GM18873 (cell line): ENCODE data around the gene ATRNL1.

Source experiments
- ATAC-seq: cut with Tn5 transposase; IDR thresholded peaks from one replicate; pipeline ENCODE4 v1.9.1; 2021; ENCODE audit warnings: mild to moderate bottlenecking, moderate library complexity, moderate number of reproducible peaks; ENCODE audit not compliant: unreplicated experiment, low FRiP score

Gene ATRNL1, protein sequence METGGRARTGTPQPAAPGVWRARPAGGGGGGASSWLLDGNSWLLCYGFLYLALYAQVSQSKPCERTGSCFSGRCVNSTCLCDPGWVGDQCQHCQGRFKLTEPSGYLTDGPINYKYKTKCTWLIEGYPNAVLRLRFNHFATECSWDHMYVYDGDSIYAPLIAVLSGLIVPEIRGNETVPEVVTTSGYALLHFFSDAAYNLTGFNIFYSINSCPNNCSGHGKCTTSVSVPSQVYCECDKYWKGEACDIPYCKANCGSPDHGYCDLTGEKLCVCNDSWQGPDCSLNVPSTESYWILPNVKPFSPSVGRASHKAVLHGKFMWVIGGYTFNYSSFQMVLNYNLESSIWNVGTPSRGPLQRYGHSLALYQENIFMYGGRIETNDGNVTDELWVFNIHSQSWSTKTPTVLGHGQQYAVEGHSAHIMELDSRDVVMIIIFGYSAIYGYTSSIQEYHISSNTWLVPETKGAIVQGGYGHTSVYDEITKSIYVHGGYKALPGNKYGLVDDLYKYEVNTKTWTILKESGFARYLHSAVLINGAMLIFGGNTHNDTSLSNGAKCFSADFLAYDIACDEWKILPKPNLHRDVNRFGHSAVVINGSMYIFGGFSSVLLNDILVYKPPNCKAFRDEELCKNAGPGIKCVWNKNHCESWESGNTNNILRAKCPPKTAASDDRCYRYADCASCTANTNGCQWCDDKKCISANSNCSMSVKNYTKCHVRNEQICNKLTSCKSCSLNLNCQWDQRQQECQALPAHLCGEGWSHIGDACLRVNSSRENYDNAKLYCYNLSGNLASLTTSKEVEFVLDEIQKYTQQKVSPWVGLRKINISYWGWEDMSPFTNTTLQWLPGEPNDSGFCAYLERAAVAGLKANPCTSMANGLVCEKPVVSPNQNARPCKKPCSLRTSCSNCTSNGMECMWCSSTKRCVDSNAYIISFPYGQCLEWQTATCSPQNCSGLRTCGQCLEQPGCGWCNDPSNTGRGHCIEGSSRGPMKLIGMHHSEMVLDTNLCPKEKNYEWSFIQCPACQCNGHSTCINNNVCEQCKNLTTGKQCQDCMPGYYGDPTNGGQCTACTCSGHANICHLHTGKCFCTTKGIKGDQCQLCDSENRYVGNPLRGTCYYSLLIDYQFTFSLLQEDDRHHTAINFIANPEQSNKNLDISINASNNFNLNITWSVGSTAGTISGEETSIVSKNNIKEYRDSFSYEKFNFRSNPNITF (N-terminal part only)

GRCh38 chr10:115093286-115093775 is at the start of gene ATRNL1:
Gene ATRNL1, plus strand, starts transcription at chr10:115093365. Its CDS starts 386 bp downstream, at chr10:115093751.
- peak; percentile 51 for ATAC-seq

- no peak for ATAC-seq
Observed at GRCh38 chr10:115043719-115044118, 49.4 kb upstream of the ATRNL1 start.

DNA sequence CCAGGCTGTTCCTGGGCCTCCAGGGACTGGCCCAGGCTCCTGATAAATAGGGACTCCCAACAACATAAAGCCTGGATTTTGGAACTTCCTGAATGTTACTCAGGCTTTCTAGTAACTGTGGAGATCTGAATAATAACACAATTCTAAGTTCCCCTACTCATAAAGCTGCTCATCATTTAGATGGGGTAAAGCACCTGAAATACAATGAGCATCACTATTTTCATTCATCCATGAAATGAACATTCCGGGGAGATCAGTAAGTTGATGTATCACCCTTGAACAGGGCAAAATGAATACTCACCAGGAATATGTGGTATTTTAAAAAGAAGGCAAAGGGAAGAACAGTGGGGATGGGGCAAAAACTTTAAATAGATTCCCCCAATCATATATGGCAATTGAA is 48.3 kb upstream of the ATRNL1 start:
- no peak for ATAC-seq

DNA sequence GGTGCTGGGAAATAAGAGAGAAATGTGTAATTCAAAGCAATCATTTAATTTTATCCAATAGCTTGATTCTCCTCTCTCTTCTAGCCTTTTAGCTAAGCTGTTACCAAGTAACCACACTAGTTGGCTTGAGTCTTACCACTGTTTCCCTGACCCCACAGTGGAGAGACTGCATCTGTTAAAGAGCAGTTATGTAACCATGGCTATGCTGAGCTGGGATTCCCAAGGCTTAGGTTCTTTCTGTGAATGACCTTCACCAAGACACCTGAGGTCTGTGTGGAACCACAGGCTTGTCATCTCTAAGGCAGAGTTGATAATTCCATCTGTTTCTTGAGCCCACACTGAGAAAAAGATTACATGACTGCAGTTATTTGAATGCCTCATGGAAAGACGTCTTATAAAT is 47.7 kb upstream of the ATRNL1 start:
- no peak for ATAC-seq

- ATAC-seq, result no peak
Observed at GRCh38 chr10:115046686-115047236, 46.4 kb upstream of the ATRNL1 start.

- no peak for ATAC-seq
Observed at GRCh38 chr10:115047705-115048104, 45.5 kb upstream of the ATRNL1 start.

DNA sequence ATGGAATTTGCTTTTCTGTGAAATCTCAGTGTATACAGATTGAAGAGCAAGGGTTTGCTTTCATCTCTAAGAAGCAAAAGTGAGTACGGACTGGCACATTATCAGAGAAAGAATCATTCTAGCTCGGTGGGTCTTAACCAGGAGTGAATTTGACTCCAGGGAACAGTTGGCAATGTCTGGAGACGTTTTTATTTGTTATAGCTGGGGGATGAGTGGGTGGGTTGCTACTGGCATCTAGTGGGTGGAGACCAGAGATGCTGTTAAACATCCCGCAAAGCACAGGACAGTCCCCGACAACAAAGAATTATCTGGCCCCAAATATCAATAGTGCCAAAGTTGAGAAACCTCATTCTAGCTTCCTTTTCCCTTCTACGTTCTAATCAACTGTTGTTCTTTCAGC is 43.8 kb upstream of the ATRNL1 start:
- ATAC-seq, result no peak

GRCh38 chr10:115049960-115050359 is 43.2 kb upstream of the ATRNL1 start:
- ATAC-seq, result no peak

GRCh38 chr10:115050375-115051010 is 42.7 kb upstream of the ATRNL1 start:
- ATAC-seq, result no peak

GRCh38 chr10:115051216-115051615 is 41.9 kb upstream of the ATRNL1 start:
- ATAC-seq, result no peak

DNA sequence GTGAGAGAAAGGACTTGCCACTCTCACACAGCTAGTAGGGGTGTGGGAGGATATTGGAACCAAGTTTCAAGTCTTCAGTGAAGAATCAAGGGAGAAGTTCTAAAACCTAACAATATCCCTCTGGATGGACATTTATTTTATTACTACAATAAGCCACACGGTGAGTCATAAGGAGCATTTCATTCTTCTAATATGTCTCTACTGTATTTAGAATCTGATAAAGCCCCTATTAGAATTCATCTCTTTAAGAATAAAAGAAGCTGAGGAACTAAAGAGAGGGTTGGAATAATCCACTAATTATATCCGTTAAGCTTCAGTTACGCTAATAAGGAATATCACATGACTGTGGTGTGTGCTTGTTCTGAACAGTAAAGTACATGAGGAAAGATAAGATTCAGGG is 40.9 kb upstream of the ATRNL1 start:
- no peak for ATAC-seq

- no peak for ATAC-seq
Observed at GRCh38 chr10:115052728-115053127, 40.4 kb upstream of the ATRNL1 start.

GRCh38 chr10:115056186-115056585 is 37.0 kb upstream of the ATRNL1 start:
- ATAC-seq, result no peak

DNA sequence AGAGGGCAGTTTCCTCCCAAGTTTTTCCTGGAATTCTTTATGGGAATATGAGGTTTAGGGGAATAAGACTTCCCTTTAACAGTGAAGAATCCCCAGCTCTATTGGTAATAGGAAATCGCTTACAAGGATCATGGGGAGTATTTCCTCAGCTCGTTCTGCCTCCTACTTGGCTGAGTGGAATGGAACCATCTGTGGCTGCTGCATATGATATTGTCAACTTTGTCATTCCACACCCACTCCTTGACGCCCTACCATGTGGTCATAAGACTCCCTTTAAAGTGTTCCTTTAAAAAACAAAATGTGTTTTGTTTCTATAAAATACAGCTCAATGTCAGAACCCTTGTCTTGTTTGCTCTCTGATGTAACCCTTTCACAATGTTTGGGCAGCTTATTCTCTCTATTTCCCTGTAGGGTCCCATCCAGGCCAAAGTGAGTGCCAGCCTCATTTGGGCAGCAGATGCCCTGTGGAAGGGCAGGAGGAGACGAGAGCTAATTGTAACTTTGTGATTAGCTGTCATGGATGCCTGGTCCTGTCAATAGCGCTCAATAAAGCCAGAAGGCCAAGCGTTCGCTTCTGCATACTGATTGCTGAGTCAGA is 33.8 kb upstream of the ATRNL1 start:
- no peak for ATAC-seq

DNA sequence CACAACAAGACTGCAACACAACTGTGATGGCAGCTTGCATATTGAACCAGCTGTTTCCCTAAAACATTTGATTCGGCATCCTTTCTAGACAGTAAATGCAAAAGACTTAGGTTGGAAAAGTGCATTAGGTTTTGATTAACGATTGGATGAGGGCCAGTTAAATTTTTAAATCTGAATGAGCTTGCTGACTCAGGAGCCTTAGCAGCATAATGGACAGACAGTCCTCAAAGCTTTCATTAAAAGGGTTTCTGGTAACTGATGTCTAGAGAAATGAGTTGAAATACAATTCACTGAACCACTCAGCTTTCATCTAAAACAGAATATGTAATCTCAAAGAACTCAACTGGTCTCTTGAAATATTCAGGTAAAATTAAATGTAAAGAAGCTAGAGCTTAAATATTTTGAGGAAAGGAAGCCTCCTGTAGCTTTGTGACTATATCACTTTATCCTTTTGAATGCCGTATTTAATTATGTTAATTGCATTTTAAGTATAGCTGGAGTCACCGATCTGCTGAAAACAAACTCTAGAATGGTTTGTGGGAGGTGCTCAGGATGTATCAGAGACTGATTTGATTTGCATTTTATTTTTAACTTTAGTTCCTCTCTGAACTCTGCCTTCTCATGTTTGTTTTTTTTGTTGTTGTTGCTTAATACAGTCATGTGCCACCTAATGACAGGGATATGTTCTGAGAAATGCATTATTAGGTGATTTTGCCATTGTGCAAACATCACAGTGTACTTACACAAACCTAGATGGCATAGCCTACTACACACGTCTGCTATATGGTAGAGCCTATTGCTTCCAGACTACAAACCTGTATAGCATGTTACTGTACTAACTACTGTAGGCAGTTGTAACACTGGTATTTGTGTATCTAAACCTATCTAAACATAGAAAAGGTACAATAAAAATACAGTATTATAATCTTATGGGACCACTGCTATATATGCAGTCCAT is 29.2 kb upstream of the ATRNL1 start:
- ATAC-seq, result no peak

- ATAC-seq, result no peak
Observed at GRCh38 chr10:115065801-115066200, 27.4 kb upstream of the ATRNL1 start.

GRCh38 chr10:115066528-115066927 is 26.6 kb upstream of the ATRNL1 start:
- ATAC-seq, result no peak

DNA sequence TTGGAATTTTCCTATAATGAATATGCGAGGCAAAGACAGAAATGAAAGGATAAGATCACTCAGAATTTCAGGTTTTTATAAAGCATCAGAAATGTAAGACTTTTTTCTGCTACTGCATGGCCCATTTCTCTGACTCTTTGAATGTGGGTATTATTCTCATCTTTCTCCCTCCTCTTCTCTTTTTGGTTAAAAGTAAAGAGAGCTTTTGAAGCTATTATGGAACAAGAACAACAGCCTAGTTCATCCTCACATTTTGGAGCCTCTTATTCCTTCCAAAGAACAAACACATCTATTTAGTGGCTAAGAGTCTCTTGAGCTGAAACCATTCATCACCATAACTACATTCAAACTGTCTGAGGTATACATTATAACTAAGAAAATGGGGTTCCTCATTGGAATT is 19.4 kb upstream of the ATRNL1 start:
- ATAC-seq, result no peak
